ENCODE data around the gene BSND.
A peak's percentile ranks its signal among the peaks of the same experiment; 100 is the strongest.

BSND gene

GRCh38 chr1:54979327-54979891 lies 19.3 kb upstream of the BSND start:
- Histone ChIP-seq H3K4me1 (no peaks in the 10 kb centered on the region), H3K27me3 (ENCODE audit: low read depth) (0 out of 2 replicates have a peak, but pooled peaks cover under 1% of the 10 kb centered on the region), H3K4me3 (no peak overlapping the region), H3K36me3 (replicated peaks) (no peaks in the 10 kb centered on the region), H3K9me3 (no peaks in the 10 kb centered on the region)
- no peak for DNase-seq (ENCODE audit: low spot score in 2 of 2)
- in situ Hi-C loops (cut with MboI; ENCODE audit: low sequenced_read_pairs), result no loop called here

GRCh38 chr1:54980046-54980527 lies 18.6 kb upstream of the BSND start:
- in situ Hi-C loops (cut with MboI; ENCODE audit: low sequenced_read_pairs), result no loop called here
- DNase-seq (ENCODE audit: low spot score in 2 of 2), result no peak
- Histone ChIP-seq H3K4me1 (no peaks in the 10 kb centered on the region), H3K36me3 (replicated peaks) (no peaks in the 10 kb centered on the region), H3K4me3 (no peak overlapping the region), H3K27me3 (ENCODE audit: low read depth) (no peaks in the 10 kb centered on the region), H3K9me3 (no peaks in the 10 kb centered on the region)

- Histone ChIP-seq H3K4me1 (no peaks in the 10 kb centered on the region), H3K4me3 (no peak within 1 kb of the TSS), H3K9me3 (no peaks in the 10 kb centered on the region), H3K36me3 (replicated peaks) (no peaks in the 10 kb centered on the region), H3K27me3 (ENCODE audit: low read depth) (no peaks in the 10 kb centered on the region)
- no peak for DNase-seq (ENCODE audit: low spot score in 2 of 2)
- in situ Hi-C loops (cut with MboI; ENCODE audit: low sequenced_read_pairs), result no loop called here
These were observed 18.0 kb upstream of the BSND start, which contains the start of gene TMEM61 for GRCh38 chr1:54980528-54981241. TMEM61 (plus strand) TSS chr1:54980628; CDS start chr1:54981066, 438 bp downstream.

- no peak for DNase-seq (ENCODE audit: low spot score in 2 of 2)
- no peaks in the 10 kb centered on the region for H3K27me3 ChIP-seq (ENCODE audit: low read depth)
- H3K9me3 ChIP-seq, result no peaks in the 10 kb centered on the region
- H3K4me1 ChIP-seq, result no peaks in the 10 kb centered on the region
- H3K4me3 ChIP-seq, result no peak overlapping the region
- in situ Hi-C loops (cut with MboI; ENCODE audit: low sequenced_read_pairs), result no loop called here
- H3K36me3 ChIP-seq (replicated peaks), result no peaks in the 10 kb centered on the region
These were observed 17.3 kb upstream of the BSND start for GRCh38 chr1:54981466-54981865.

DNA sequence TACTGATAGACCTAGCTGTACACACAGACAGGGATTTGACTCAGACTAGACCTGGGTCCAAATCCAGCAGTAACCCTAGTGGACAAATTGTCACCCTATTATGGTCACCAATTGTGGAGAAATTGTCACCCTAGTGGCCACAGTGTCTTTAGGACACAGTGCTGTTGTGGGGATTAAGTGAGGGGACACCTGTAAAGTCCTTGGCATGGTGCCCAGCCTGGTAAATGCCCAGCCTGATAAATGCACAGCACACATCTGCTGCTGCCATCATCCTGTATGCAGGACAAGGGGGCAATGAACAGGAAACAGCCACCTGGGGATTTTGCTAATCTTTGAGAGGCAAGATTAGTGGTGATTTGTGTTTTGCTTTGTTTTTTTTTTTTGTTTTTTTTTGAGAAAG lies 16.0 kb upstream of the BSND start:
- Histone ChIP-seq H3K36me3 (replicated peaks) (no peaks in the 10 kb centered on the region), H3K4me3 (no peak overlapping the region), H3K27me3 (ENCODE audit: low read depth) (no peaks in the 10 kb centered on the region), H3K4me1 (no peaks in the 10 kb centered on the region), H3K9me3 (no peaks in the 10 kb centered on the region)
- DNase-seq (ENCODE audit: low spot score in 2 of 2), result peak in 1 of 2 experiments; percentile 36
- in situ Hi-C loops (cut with MboI; ENCODE audit: low sequenced_read_pairs), result no loop called here

DNA sequence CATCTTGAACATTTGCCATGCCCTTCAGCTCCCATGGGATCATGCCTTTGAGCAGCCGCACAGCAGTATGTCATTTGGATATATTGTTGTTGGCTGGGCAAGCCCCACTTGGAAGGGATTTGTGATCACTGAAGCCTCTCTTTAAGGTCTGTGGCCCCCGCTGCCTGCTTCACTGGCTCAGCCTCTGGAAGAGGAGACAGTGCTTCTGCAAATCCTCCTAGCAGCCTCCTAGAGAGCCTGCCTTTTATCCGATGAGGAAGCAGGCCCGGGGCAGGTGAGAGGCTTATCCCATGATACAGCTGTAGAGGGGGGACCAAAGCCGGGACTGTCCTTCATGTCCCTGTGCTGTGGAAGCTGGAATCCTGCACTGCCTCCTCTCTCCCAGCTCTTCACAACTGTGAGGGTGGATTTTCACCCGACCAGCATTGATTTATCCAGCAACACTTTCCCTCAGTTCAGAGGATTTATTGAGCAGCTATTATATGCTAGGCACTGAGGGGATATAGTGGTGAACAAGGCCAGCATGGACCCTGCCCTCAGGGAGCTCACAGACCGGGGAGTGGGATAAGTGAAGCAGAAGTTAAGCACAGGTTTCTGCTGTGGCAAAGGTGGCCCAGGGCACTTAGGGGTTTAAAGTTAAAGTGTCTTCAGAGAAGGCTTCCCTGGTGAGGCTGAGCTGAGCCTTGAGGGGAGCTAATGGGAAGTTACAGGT lies 14.4 kb upstream of the BSND start:
- no peaks in the 10 kb centered on the region for H3K27me3 ChIP-seq (ENCODE audit: low read depth)
- DNase-seq (ENCODE audit: low spot score in 2 of 2), result no peak
- H3K36me3 ChIP-seq (replicated peaks), result no peaks in the 10 kb centered on the region
- H3K4me3 ChIP-seq, result no peak overlapping the region
- in situ Hi-C loops (cut with MboI; ENCODE audit: low sequenced_read_pairs), result no loop called here
- H3K9me3 ChIP-seq, result no peaks in the 10 kb centered on the region
- no peaks in the 10 kb centered on the region for H3K4me1 ChIP-seq

DNA sequence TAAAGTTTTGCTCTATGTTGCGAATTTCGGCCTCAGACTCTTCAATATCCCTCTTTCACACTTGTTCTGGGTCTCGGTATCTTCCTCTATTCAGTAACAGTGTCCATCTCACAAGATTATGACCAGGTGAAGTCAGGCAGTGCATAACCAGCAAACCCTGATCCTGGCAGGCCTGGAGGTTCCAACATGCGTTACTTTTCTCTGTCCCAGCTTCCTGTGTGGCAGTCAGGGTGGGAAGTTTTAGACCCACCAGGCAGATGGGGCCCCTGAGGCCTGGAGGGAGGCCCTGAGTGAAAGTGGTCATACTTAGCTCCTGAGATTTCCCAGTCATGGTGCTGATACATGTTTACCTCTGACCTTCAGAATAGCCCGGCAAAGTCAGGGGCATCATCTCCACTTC lies 13.2 kb upstream of the BSND start:
- no peak for DNase-seq (ENCODE audit: low spot score in 2 of 2)
- Histone ChIP-seq H3K27me3 (ENCODE audit: low read depth) (no peaks in the 10 kb centered on the region), H3K4me1 (no peaks in the 10 kb centered on the region), H3K36me3 (replicated peaks) (no peaks in the 10 kb centered on the region), H3K4me3 (no peak overlapping the region), H3K9me3 (no peaks in the 10 kb centered on the region)
- in situ Hi-C loops (cut with MboI; ENCODE audit: low sequenced_read_pairs), result no loop called here

- no peaks in the 10 kb centered on the region for H3K9me3 ChIP-seq
- H3K27me3 ChIP-seq (ENCODE audit: low read depth), result no peaks in the 10 kb centered on the region
- H3K4me1 ChIP-seq, result no peaks in the 10 kb centered on the region
- H3K4me3 ChIP-seq, result no peak overlapping the region
- in situ Hi-C loops (cut with MboI; ENCODE audit: low sequenced_read_pairs), result no loop called here
- no peaks in the 10 kb centered on the region for H3K36me3 ChIP-seq (replicated peaks)
- no peak for DNase-seq (ENCODE audit: low spot score in 2 of 2)
These were observed 12.7 kb upstream of the BSND start for GRCh38 chr1:54986025-54986424.

DNA sequence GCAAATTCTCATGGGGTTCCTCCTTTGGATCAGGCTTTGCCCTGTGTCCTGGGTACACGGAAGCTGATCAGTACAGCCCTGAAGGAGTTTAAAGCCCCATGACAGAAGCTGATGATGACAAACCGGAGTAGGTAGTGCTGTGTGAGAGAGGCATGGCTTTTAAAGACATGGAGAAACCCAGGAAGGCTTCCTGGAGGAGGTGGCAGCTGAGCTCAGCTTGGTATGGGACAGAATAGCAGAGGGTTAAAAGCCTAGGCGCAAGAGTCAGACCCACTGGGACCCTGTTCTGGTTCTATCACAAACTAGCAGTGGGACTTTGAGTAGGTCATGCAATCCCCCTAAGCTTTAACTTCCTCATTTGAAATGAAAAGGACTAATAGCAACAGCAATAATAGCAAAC lies 12.2 kb upstream of the BSND start:
- Histone ChIP-seq H3K4me3 (no peak overlapping the region), H3K9me3 (no peaks in the 10 kb centered on the region), H3K27me3 (ENCODE audit: low read depth) (no peaks in the 10 kb centered on the region), H3K36me3 (replicated peaks) (no peaks in the 10 kb centered on the region), H3K4me1 (no peaks in the 10 kb centered on the region)
- no peak for DNase-seq (ENCODE audit: low spot score in 2 of 2)
- in situ Hi-C loops (cut with MboI; ENCODE audit: low sequenced_read_pairs), result no loop called here

- H3K4me1 ChIP-seq, result no peaks in the 10 kb centered on the region
- H3K9me3 ChIP-seq, result no peaks in the 10 kb centered on the region
- DNase-seq (ENCODE audit: low spot score in 2 of 2), result no peak
- H3K4me3 ChIP-seq, result no peak overlapping the region
- in situ Hi-C loops (cut with MboI; ENCODE audit: low sequenced_read_pairs), result no loop called here
- no peaks in the 10 kb centered on the region for H3K27me3 ChIP-seq (ENCODE audit: low read depth)
- H3K36me3 ChIP-seq (replicated peaks), result no peaks in the 10 kb centered on the region
These were observed 11.3 kb upstream of the BSND start for GRCh38 chr1:54987427-54987826.

DNA sequence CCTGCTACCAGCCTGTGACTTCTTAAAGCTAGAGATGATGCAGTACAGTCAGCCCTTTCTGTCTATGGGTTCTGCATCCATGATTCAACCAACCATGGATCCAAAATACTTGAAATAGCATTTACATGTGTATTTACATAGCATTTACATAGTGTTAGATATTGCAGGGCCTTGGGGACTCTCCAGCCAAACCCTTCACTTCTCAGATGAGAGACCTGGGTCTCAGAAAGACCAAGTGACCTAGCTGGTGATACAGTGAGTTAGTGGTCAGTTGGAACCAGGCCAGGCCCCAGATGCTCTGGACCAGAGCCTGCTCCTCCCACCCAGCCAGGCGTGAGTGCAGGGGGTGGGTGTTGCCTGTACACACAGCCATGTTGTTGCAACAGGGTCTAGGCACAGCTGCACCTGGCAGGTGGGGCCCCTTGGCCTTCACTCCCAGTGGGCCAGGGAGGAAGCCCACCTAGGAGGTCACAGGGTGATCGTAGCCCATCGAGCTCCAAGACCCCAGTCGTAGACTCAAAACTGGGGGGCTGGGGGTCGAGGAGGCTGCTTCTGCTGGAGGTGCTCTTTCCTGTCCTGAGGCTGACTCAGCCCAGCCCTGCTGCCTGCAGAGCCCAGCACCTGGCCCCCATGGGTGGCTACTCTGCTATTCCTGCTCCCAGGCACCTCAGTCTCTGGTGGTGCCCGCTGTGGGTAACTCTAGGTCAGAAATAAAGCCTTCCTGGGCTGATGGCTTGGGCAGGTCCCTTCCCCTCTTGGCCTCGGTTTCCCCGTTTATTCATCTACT lies 10.6 kb upstream of the BSND start:
- H3K4me1 ChIP-seq, result no peaks in the 10 kb centered on the region
- in situ Hi-C loops (cut with MboI; ENCODE audit: low sequenced_read_pairs), result no loop called here

GRCh38 chr1:54988975-54989374 lies 9.8 kb upstream of the BSND start:
- no peaks in the 10 kb centered on the region for H3K36me3 ChIP-seq (replicated peaks)
- in situ Hi-C loops (cut with MboI; ENCODE audit: low sequenced_read_pairs), result no loop called here
- no peak for DNase-seq (ENCODE audit: low spot score in 2 of 2)

More for the DNA sequence above, 10.6 kb upstream of the BSND start:
- no peaks in the 10 kb centered on the region for H3K9me3 ChIP-seq
- no peak for DNase-seq (ENCODE audit: low spot score in 2 of 2)
- no peaks in the 10 kb centered on the region for H3K27me3 ChIP-seq (ENCODE audit: low read depth)
- H3K36me3 ChIP-seq (replicated peaks), result no peaks in the 10 kb centered on the region
- no peak overlapping the region for H3K4me3 ChIP-seq

GRCh38 chr1:54989473-54989872 lies 9.3 kb upstream of the BSND start:
- no peak for DNase-seq (ENCODE audit: low spot score in 2 of 2)
- no peaks in the 10 kb centered on the region for H3K27me3 ChIP-seq (ENCODE audit: low read depth)
- in situ Hi-C loops (cut with MboI; ENCODE audit: low sequenced_read_pairs), result no loop called here
- H3K36me3 ChIP-seq (replicated peaks), result no peaks in the 10 kb centered on the region
- no peaks in the 10 kb centered on the region for H3K4me1 ChIP-seq
- H3K9me3 ChIP-seq, result no peaks in the 10 kb centered on the region
- no peak overlapping the region for H3K4me3 ChIP-seq

More at GRCh38 chr1:54988975-54989374, 9.8 kb upstream of the BSND start:
- no peaks in the 10 kb centered on the region for H3K4me1 ChIP-seq
- H3K27me3 ChIP-seq (ENCODE audit: low read depth), result no peaks in the 10 kb centered on the region
- H3K4me3 ChIP-seq, result no peak overlapping the region
- no peaks in the 10 kb centered on the region for H3K9me3 ChIP-seq

Measured in HAP-1 (cell line).